HepG2 (cell line): Measurements from ENCODE around the gene PPP1R9B. TPM values are rescaled to one million over a fixed set of nuclear protein-coding genes. Genes with fewer than 3 reads are reported as not detected.

Source experiments
- BORCS8-MEF2B ChIP-seq: sonication (generic); formaldehyde crosslinking; IDR thresholded peaks from 2 replicates; pipeline ENCODE4 v1.8.0; 2022; ENCODE audit warnings: mild to moderate bottlenecking, missing genetic modification reagents
- BRD4 ChIP-seq: sonication (generic); formaldehyde crosslinking; IDR thresholded peaks from 2 replicates; pipeline ENCODE4 v1.4.0; 2020; ENCODE audit warnings: missing genetic modification reagents
- FOXO4 ChIP-seq: sonication (generic); formaldehyde crosslinking; conservative IDR thresholded peaks from 2 replicates; pipeline ENCODE4 v1.8.1; 2023; ENCODE audit warnings: missing genetic modification reagents
- HMG20B ChIP-seq: conservative IDR thresholded peaks from 2 replicates; pipeline ENCODE4 v1.6.1; 2016; ENCODE audit warnings: missing genetic modification reagents, missing compliant biosample characterization
- HMGA1 ChIP-seq: sonication (generic); formaldehyde crosslinking; conservative IDR thresholded peaks from 2 replicates; pipeline ENCODE4 v1.4.0; 2020; ENCODE audit warnings: missing genetic modification reagents
- KDM5B ChIP-seq: sonication (generic); formaldehyde crosslinking; IDR thresholded peaks from 2 replicates; pipeline ENCODE4 v1.4.0; 2020; ENCODE audit warnings: missing genetic modification reagents, mild to moderate bottlenecking, borderline replicate concordance
- MAFF ChIP-seq: IDR thresholded peaks from 2 replicates; pipeline ENCODE4 v1.6.1; 2011; ENCODE audit warnings: low read depth, low read length, improper control_type of control experiment
- MAZ ChIP-seq, 2 experiments: sonication (generic) in 1 of 2; formaldehyde crosslinking in 1 of 2; IDR thresholded peaks; 2 replicates each; pipeline versions ENCODE4 v1.5.0 to v1.6.1; 2012 to 2020; ENCODE audit warnings: low read depth in 2 of 2, mild to moderate bottlenecking in 2 of 2, borderline replicate concordance in 1 of 2, improper control_type of control experiment in 1 of 2, low read length in 1 of 2, missing genetic modification reagents in 1 of 2, moderate library complexity in 1 of 2
- MIXL1 ChIP-seq: IDR thresholded peaks from 2 replicates; pipeline ENCODE4 v1.6.1; 2016
- RARG ChIP-seq: sonication (generic); formaldehyde crosslinking; IDR thresholded peaks from 2 replicates; pipeline ENCODE4 v1.4.0; 2020; ENCODE audit warnings: low read depth, mild to moderate bottlenecking, missing genetic modification reagents
- SAP130 ChIP-seq: IDR thresholded peaks from 2 replicates; pipeline ENCODE4 v1.6.1; 2016; ENCODE audit warnings: low read depth
- ZBTB1 ChIP-seq: sonication (generic); formaldehyde crosslinking; IDR thresholded peaks from 2 replicates; pipeline ENCODE4 v1.4.0; 2020; ENCODE audit warnings: missing genetic modification reagents, borderline replicate concordance
- ZNF543 ChIP-seq: sonication (generic); formaldehyde crosslinking; IDR thresholded peaks from 2 replicates; pipeline ENCODE4 v1.4.0; 2020; ENCODE audit warnings: mild to moderate bottlenecking, missing genetic modification reagents
- ZNF556 ChIP-seq: sonication (generic); formaldehyde crosslinking; IDR thresholded peaks from 2 replicates; pipeline ENCODE4 v1.4.0; 2020; ENCODE audit warnings: mild to moderate bottlenecking, missing genetic modification reagents, borderline replicate concordance
- ZNF75D ChIP-seq: sonication (generic); formaldehyde crosslinking; IDR thresholded peaks from 2 replicates; pipeline ENCODE4 v1.8.1; 2023; ENCODE audit warnings: missing genetic modification reagents, mild to moderate bottlenecking, borderline replicate concordance
- ZNF878 ChIP-seq: sonication (generic); formaldehyde crosslinking; IDR thresholded peaks from 2 replicates; pipeline ENCODE4 v1.8.1; 2023; ENCODE audit warnings: mild to moderate bottlenecking, missing genetic modification reagents, moderate library complexity
- ZZZ3 ChIP-seq: sonication (generic); formaldehyde crosslinking; IDR thresholded peaks from 2 replicates; pipeline ENCODE4 v1.4.0; 2020; ENCODE audit warnings: missing genetic modification reagents, mild to moderate bottlenecking, borderline replicate concordance
- polyA plus RNA-seq, 8 experiments: library from polyadenylated mRNA; depleted of rRNA in 3 of 8; stranded (reverse) in 7 of 8; unstranded in 1 of 8; fragments of >200 nt; fragmentation: Illumina TruSeq in 4 of 8; extraction: Trizol in 4 of 8; gene quantifications; 2 replicates each; pipeline versions ENCODE4 v1.2.1 to v1.2.3, GENCODE V29; 2011 to 2016; ENCODE audit warnings: low read depth in 4 of 8, missing spikeins in 1 of 8, mixed read lengths in 1 of 8; ENCODE audit not compliant: insufficient read depth in 1 of 8
- total RNA-seq, 5 experiments: library from RNA; depleted of rRNA; stranded (reverse); fragments of >200 nt; fragmentation: Illumina TruSeq; extraction: Trizol; gene quantifications; 2 replicates each; pipeline ENCODE4 v1.2.3, GENCODE V29; 2016; ENCODE audit warnings: low read depth in 1 of 5
- TF ChIP-seq, protein P1 (sequence below): sonication (generic); formaldehyde crosslinking; IDR thresholded peaks from 2 replicates; pipeline ENCODE4 v1.5.1; 2020; ENCODE audit warnings: mild to moderate bottlenecking, missing genetic modification reagents, moderate library complexity
- TF ChIP-seq, protein P2 (sequence below): sonication (generic); formaldehyde crosslinking; IDR thresholded peaks from 2 replicates; pipeline ENCODE4 v1.8.0; 2022; ENCODE audit warnings: missing genetic modification reagents, mild to moderate bottlenecking, inconsistent platforms, borderline replicate concordance
- TF ChIP-seq, protein P3 (sequence below): sonication (generic); formaldehyde crosslinking; IDR thresholded peaks from 2 replicates; pipeline ENCODE4 v1.5.1; 2020; ENCODE audit warnings: missing genetic modification reagents, mild to moderate bottlenecking, borderline replicate concordance
- TF ChIP-seq, protein P4 (sequence below): sonication (generic); formaldehyde crosslinking; IDR thresholded peaks from 2 replicates; pipeline ENCODE4 v1.8.1; 2023; ENCODE audit warnings: mild to moderate bottlenecking, missing genetic modification reagents, borderline replicate concordance

Gene PPP1R9B
- total and polyA plus RNA-seq, 2 of the 13 experiments (the other 11 are each of a cell fraction or from before 2014, with no cell fraction given), result 9.4 to 15.8 TPM

GRCh38 chr17:50177983-50178834, 27.7 kb upstream of the PPP1R9B start (continued):
- TF ChIP-seq, protein P1, sequence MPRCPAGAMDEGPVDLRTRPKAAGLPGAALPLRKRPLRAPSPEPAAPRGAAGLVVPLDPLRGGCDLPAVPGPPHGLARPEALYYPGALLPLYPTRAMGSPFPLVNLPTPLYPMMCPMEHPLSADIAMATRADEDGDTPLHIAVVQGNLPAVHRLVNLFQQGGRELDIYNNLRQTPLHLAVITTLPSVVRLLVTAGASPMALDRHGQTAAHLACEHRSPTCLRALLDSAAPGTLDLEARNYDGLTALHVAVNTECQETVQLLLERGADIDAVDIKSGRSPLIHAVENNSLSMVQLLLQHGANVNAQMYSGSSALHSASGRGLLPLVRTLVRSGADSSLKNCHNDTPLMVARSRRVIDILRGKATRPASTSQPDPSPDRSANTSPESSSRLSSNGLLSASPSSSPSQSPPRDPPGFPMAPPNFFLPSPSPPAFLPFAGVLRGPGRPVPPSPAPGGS (CRISPR knock-in tag), result no peak
- TF ChIP-seq ZNF543 (CRISPR knock-in tag) (no peak), SAP130 (CRISPR knock-in tag) (peak; percentile 82), ZNF556 (no peak), MIXL1 (CRISPR knock-in tag) (no peak), FOXO4 (CRISPR knock-in tag) (0 out of 2 replicates have a peak, but pooled peaks have one; percentile 84), MAFF (no peak), BORCS8-MEF2B (peak; percentile 63), ZNF878 (no peak), ZNF75D (CRISPR knock-in tag) (no peak), BRD4 (CRISPR knock-in tag) (0 out of 2 replicates have a peak, but pooled peaks have one; percentile 7), MAZ (IDR thresholded peaks at IDR 0.05; ENCODE audit: borderline replicate concordance, low read depth, low read length) (0 out of 2 replicates have a peak, but pooled peaks have one; percentile 13), MAZ (CRISPR knock-in tag; IDR thresholded peaks at IDR 0.05; ENCODE audit: low read depth) (peak; percentile 81), HMG20B (CRISPR knock-in tag) (no peak), RARG (CRISPR knock-in tag) (no peak), HMGA1 (no peak), KDM5B (CRISPR knock-in tag) (peak; percentile 66), ZZZ3 (CRISPR knock-in tag) (no peak), ZBTB1 (CRISPR knock-in tag) (no peak)
- TF ChIP-seq, protein P2, sequence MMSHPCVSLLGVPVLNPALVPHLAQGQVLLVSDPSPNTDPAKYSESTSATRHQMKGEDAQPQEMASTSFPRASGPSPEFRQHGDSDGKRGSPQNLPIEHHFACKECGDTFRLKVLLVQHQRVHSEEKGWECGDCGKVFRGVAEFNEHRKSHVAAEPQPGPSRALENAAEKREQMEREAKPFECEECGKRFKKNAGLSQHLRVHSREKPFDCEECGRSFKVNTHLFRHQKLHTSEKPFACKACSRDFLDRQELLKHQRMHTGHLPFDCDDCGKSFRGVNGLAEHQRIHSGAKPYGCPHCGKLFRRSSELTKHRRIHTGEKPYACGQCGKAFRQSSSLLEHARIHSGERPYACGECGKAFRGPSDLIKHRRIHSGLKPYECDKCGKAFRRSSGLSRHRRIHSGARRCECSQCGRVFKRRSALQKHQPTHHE (CRISPR knock-in tag), result no peak
- TF ChIP-seq, protein P3, sequence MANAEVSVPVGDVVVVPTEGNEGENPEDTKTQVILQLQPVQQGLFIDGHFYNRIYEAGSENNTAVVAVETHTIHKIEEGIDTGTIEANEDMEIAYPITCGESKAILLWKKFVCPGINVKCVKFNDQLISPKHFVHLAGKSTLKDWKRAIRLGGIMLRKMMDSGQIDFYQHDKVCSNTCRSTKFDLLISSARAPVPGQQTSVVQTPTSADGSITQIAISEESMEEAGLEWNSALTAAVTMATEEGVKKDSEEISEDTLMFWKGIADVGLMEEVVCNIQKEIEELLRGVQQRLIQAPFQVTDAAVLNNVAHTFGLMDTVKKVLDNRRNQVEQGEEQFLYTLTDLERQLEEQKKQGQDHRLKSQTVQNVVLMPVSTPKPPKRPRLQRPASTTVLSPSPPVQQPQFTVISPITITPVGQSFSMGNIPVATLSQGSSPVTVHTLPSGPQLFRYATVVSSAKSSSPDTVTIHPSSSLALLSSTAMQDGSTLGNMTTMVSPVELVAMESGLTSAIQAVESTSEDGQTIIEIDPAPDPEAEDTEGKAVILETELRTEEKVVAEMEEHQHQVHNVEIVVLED (CRISPR knock-in tag), result peak; percentile 52
- TF ChIP-seq, protein P4, sequence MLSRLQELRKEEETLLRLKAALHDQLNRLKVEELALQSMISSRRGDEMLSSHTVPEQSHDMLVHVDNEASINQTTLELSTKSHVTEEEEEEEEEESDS (CRISPR knock-in tag), result no peak
